GM21390 (cell line): ENCODE results near the gene TNRC18.

Experiments
- ATAC-seq: cut with Tn5 transposase; IDR thresholded peaks from one replicate; pipeline ENCODE4 v1.9.1; 2021; ENCODE audit not compliant: unreplicated experiment

Gene TNRC18

DNA sequence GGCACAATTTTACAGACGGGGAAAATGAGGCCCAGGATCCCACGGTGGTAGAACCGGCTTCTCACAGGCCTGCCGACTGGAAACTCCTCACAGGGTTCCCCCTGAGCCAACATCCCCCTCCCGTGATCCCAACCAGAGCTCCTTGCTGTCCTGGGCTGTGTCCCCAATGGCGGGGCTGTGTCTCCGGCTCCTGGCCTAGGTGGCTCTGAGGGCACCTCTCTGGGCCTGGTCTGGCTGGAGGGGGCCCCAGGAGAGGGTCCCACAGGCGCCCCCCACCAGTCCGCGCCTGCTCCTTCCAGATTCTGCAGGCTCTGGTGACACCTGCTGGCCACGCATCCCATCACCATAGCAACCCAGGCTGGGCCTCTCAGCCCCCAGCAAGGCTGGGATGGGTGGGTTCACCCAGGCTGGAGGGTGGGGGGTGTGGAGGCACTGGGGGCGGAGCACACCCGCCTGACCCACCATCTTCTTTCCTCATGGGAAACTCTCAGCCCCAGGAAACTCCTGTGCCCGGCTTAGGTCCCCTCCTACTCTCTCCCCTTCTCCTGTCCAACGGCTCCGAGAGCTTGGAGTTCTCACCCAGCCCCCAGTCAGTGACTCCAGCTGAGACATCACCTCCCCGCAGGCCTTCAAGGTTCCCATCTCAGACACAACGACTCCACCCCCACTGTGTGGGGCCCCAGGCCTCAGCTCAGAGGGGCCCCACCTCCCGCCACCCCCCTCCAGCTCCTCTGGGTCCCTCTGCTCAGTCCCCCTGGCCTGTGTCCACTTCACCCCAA lies 27.1 kb upstream of the TNRC18 start:
- no peak for ATAC-seq

DNA sequence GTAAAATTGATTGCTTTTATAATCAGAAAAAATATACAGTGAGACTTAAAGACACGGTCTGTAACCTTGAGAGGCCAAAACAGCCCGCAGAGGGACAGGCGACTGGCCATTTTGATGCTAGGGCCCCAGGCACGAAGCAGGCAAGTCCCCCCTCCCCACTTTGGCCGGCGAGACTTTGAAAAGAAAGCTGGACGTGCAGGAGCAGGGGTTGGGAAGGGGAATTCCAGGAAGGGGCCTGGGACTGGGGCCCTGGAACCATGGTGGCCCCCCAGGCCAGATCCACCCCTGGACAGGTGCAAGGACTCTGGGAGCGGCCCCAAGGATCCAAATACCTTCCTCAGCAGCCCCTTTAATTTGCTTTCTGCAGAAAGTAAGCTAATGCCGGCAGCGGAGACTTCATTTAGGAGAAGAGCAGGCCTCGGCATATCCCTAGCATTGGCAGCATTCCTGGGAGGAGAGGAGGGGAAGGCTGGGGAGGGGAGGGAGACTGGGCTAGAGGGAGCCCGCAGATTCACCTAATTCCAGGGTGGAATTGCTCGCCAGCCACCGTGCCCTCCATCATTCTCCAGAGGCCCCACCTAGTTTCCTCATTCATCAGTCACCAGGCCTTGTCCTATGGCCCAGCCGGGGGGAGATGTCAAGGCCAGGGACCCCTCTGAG lies 24.9 kb upstream of the TNRC18 start:
- no peak for ATAC-seq

DNA sequence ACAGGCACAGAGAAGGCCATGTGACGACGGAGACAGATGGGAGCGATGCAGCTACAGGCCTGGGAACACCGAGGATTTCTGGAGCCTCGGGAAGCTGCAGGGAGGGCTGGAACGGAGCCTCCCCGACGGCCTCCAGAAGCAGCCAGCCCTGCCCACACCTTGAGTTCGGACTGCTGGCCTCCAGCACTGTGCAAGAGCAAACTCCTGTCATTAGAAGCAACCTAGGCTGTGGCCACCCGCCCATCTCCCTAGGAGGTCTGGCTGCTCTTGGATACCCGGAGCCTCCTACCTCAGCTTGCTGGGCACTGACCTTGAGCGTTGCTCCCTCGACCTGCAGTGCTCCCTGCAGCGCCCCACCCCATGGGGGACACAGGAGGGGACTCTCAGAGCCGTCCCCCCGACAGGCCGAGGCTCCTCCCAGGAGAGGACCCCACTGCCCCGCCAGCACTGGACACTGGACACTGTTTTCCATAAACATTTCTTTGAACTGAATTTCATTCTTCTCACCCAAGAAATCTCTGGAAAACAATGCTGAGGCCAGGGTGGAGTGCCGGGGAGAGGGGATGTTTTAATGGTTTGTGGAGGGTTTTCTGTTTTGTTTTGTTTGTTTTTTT lies 22.5 kb upstream of the TNRC18 start:
- no peak for ATAC-seq

DNA sequence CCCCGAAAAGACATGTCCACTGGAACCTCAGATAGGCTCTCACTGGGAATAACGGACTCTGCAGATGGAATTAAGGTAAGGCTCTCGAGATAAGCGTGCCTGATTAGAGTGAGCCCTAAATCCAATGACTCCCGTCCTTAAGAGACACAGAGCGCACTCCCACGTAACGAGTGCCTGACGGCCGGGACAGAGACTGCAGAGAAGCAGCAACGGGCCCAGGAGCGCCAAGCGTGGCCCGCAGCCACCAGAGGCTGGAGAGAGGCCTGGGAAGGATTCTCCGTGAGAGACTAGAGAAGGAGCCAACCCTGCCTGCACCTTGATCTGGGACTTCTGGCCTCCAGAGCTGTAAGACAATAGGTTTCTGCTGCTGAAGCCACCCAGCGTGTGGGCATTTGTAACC lies 20.0 kb upstream of the TNRC18 start:
- ATAC-seq, result no peak

DNA sequence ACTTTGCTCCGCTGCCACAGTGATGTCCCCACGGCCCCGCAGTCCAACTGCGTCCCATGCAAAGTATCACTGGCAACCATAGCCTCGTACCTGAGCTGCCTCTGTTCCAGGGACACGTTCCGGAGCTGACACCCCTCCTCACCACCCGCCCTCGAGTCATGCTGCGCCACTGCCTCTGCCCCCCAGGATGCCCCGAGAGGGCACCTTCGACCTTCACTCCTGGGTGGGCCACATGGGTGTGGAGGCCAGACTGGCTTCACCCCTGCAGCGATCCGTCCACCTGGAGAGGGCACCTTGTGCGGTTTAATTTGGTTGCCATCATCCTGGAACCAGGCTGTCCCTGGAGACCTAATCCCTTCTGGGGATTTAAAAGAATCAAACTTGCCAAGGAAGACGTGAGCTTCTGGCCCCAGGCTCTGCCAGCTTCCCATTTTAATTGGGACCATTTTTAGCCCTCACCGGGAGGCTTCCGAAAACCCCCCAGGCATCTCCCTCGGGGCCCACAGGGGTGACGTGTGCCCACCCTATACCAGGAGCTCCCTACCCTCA lies 19.2 kb upstream of the TNRC18 start:
- ATAC-seq, result no peak

DNA sequence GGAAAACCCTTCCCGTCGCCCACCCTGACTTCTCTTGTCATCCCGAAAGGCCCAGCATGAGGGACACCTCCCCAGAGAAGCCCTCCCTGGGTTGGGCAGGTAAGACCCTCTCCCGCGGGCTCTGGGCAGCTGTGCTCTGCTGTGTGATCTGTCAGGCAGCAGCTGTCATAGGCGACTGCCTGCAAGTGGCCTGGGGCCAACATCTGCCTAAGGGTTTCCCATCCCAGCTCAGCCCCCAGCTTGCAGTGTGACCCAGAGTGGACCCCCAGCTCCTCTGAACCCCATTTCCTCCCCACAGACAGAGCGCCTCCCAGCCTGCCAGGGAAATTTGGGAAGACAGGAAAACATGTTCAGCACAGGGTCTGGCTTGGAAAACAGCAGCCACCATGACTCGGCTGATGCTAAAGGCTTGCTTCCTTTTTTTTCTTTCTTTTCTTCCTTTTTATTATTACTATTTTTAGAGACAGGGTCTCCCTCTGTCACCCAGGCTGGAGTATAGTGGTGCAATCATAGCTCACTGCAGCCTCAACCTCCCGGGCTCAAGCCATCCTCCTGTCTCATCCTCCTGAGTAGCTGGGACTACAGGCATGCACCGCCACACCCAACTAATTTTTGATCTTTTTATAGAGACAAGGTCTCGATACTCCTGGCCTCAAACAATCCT lies 18.3 kb upstream of the TNRC18 start:
- no peak for ATAC-seq

DNA sequence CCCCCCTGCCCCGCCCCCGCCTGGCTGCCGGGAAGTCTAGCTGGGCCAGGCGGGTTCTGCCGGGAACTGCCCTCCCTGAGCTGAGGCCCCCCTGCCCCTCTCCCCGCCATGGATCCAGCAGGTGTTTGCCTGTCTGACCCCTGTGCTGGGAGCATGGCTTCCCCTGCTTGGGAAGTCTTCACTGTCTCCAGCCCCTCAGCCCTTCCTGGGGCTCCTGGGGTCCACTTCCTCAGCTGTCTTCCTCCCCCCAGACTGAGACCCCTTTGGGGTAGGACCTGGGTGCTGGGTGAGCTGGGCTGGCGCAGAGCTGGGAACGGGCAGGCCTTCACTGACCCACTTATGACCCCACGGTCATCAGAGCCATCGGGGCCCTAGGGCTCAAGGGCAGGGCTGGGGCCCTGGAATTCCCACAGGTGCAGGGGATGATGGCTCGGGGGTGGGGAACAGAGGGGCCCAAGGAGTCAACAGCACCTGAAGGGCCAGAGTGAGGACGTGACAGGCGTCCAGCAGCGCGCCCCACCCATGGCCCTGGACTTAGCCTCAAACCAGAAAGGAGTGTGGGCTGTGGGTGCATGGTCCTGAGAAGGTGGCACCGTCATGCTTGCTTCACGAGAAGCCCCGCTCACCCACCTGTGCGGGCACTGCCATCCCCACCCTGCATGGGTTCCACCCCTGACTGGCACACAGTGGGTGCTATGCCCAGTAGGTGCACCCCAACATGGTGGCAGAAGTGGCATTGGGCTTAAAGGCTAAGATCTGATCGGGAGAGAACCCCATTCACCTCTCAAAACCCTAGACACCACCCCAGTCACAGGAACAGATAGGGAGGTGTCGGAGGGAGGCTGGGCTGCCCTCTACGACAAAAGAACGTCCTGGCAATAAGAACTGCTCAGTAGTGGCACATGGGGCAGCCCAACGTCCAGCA lies 16.2 kb upstream of the TNRC18 start:
- ATAC-seq, result no peak

DNA sequence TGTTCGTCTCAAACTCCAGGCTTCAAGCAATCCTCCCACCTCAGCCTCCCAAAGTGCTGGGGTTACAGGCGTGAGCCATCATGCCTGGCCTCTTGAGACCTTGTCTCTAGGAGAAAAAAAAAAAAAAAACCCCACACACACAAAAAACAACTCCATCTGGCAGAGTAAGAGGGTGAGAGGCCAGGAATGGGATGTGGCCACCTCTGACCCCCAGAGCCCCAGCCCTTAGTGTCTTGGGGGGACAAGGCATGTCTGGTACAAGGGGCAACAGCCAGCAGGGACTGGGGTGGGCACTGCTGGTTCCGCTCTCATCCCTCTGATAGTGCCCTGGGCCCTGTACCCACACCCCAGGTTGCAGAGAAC lies 15.6 kb upstream of the TNRC18 start:
- no peak for ATAC-seq

DNA sequence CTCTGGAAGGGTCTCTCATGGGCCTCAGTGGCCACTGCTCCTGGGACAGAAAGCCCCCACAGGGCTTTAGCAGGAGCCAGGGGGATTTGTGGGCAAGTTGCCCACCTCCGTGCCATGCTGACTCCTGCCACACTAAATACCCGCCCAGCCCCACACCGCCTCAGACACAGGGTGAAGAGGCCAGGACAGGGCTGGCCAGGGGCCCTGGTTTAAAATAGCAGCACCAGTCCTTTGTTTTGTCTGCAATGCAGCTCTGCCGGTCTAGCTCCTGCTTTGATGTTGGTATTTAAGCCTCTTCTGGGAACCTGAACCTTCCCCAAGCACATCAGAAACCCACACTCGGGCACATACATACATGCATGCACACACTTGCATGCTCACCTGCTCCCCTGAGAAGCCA lies 14.4 kb upstream of the TNRC18 start:
- no peak for ATAC-seq

DNA sequence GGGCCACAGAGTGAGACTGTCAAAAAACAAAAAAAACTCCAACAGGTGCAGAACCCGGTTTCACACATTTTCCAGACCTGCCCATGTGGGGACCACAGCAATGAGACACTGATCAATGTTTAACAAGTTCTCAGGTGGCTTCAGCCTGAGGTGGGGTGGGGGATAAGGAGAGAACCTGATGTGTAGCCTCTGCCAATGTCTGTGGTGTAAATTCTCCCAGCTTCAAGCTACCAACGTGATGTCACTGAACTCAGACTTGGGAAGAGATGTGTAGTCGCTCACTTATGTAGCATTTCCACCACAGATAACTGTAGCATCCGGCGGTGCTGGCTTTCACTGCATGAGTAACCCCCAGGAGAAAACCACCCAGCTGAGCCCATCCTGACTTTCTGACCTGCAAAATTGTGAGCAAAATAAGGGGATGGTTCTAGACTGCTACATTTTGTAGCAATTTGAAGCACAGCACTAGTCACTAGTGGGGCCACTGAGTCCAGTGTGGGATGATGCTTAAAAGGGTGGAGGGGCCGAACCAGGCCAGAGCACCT lies 13.8 kb upstream of the TNRC18 start:
- no peak for ATAC-seq

DNA sequence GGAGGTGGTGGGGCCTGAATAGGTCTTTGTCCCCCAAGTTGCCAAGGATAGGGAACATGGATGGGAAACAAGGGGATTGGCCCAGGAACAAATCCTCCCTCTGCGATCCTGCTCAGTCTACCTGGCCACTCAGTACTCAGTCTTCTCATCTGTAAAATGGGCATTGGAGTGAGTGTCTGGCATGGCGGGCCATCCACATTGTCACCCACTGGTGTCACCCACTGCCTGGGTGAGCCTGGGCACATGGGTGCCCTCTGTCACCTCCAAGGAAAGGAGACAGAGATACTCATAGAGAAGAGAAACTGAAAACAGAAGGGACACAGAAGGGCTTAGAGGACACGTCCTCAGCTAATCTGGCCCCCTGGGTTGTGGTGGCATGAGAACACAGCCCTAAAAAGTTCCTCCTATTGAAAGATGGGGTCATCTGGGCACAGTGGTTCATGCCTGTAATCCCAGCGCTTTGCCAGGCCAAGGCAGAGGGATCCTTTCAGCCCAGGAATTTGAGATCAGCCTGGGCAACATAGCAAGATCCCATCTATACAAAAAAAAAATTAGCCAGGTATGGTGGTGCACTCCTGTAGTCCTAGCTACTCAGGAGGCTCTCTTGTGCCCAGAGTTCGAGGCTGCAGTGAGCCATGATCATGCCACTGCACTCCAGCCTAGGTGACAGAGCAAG lies 12.5 kb upstream of the TNRC18 start:
- ATAC-seq, result no peak

DNA sequence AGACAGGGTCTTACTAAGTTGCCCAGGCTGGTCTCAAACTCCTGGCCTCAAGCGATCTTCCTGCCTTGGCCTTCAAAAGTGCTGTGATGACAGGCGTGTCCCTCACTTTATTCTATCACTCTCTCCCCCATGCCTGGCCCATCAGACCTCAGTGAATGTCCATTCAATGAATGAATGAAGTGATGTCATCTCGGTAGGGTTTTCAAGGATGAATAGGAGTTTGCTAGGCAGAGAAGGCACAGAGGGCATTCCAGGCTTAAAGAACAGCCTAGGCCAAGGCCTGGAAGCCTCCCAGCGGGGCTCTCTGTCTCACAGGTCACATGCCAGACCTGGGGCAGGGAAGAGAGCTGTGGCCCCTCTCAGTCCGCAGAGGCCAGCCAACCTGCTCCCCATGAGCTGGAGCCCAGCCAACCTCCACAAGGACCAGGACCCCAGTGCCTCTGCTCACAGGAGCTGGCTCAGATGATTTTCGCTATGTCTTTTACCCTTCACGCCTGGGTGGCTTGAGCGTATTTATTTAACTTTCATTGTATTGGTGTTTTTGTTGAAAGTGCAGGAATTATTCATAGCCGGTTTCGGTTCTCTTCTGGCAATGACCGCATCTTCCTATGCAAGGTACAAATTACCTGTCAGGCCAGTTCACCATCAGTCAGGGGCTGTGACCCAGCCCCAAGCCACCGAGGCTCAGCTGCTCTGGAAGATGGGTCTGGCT lies 11.8 kb upstream of the TNRC18 start:
- no peak for ATAC-seq

DNA sequence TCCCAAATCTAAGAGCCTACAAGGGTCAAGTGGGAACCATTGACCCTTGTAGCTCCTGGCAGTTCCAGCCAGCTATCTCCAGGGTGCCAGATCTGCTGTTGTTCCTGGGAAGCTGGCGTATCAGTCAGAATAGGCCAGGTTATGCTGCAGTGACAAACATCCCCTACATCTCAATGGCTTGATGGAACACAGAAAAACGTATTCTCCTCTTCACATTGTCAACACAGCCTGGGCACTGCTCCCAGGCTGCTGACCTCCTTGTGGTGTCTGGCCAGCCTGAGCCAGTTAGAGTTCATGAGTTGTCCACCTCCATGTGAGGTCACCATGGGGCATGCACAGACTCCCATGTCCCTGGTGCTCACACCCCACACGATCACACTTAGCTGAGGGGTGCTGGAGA lies 9.5 kb upstream of the TNRC18 start:
- ATAC-seq, result no peak

DNA sequence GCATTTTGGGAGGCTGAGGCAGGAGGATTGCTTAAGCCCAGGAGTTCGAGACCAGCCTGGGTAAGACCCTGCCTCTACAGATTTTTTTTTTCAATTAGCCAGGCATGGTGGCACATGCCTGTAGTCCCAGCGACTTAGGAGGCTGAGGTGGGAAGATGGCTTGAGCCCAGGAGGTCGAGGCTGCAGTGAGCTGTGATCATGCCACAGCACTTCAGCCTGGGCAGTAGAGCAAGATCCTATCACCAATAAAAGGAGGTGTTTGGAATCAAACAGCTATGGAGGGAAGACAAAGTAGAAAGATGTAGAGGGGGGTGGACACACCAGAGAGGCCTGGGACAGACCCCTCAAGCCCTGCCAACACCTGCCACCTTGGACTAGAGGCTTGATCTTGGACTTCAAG lies 9.1 kb upstream of the TNRC18 start:
- no peak for ATAC-seq

DNA sequence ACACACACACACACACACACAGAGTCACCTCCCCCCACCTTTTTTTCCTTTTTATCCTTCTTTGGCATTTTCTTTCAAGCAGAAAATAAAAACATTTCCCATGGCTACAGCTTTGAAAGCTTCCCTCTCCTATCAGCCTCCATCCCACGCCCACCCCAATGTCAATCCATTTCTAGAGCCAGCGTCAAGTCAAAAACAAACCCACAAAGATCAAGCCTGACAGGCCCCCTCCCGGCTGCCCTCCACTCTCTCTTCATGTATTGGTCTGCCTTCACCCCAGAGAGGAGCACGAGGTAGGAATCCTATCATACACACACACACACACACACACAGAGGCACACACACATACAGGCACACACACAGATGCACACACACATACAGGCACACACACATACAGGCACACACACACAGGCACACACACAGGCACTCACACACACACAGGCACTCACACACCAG lies 8.0 kb upstream of the TNRC18 start:
- ATAC-seq, result no peak

DNA sequence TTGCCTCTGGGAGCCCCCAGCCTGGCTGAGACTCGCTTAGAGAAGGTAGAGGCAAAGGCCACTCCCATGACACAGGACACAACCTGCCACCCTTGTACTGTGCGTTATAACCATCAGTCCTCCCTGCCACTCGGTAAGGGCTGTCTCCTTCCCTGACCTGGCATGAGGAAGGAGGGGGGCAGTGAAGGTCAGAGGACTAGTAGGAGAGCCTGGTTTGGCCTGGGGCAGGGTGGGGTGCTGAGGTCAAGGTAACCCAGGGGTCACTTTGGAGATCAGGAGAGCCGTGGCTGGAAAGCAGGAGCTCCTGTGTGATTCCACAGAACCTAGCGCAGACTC lies 6.9 kb upstream of the TNRC18 start:
- ATAC-seq, result no peak

DNA sequence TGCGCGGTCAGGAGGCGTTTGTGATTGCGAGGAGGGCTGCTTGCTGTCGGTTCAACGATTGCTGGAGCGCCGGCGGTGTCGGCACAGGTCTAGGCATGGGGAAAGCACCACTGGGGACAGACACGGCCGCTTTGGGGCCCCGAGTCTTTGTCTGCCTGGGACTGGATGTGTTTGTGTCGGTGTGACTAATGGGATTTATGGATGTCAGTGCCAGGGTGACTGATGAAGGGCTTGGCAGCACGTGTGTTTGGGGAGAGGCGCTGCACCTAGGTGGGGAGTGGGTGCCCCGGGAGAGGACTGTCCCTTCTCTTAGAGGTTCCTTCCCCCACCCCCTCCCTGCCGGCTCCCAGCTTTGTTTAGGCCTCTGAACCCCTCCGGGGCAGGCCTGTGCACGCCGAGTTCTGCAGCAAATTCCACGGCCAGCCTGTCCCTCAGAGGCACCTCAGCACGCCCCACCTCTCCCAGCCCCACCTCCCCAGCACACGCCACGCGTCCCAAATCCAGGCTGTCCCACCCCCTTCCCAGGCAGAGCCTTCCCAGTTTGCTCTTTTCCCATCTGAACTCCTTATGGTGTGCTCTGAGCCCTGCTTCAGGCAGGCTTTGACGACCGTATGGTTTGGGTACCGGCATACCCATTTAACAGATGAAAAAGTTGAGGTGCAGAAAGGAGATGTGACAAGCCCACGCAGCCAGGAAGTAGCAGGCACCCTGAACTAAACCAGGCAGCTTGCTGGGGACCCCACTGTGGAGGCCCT lies 6.4 kb upstream of the TNRC18 start:
- no peak for ATAC-seq

DNA sequence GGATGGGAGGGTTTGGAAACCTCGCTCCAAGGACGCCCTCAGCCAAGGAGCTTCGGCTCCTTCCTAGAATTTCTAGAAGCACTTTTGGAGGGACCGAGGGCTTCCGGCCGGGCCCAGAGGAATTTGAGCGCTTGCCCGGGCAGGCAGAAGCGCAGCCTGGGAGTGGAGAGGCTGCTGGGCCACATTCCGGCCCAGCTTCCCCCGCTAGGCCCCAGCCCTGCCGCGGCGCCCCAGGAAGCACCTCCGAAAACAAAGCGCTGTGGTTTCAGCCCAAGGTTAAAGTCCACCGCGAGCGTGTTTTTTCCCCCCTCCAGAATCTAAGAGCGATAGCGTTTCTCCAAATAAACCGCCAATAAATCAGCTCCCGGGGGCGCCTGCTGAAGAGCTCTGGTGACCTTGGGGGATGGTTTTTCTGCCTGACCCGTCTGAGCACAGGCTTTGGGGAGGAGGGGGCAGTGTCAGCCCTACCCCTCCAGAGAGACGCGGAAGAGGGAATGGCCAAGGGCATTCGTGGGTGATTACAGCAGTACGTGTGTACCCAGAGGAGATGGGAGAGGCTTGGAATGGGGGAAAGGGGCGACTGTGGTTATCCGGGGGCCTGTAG lies 5.7 kb upstream of the TNRC18 start:
- ATAC-seq, result no peak
